Sigmoid colon (tissue), 3 donors: ENCODE data around the gene LDB2.

Experiments
- POLR2A ChIP-seq, 2 donors: fragments of 450-650 bp; IDR thresholded peaks; one replicate each; pipeline ENCODE4 v1.6.1; 2016; ENCODE audit warnings: antibody characterized with exemption in 2 of 2, mild to moderate bottlenecking in 2 of 2, moderate library complexity in 2 of 2
- TF ChIP-seq, protein P1 (sequence below), 4 experiments: fragments of 450-650 bp in 3 of 4; fragments of 200-600 bp in 1 of 4; IDR thresholded peaks; one replicate each; pipeline ENCODE4 v1.5.1; 2016 to 2019; ENCODE audit warnings: antibody characterized with exemption in 4 of 4, mild to moderate bottlenecking in 3 of 4, moderate library complexity in 2 of 4

GRCh38 chr4:16691450-16691849 is 207.0 kb downstream of the LDB2 start:
- TF ChIP-seq, protein P1, sequence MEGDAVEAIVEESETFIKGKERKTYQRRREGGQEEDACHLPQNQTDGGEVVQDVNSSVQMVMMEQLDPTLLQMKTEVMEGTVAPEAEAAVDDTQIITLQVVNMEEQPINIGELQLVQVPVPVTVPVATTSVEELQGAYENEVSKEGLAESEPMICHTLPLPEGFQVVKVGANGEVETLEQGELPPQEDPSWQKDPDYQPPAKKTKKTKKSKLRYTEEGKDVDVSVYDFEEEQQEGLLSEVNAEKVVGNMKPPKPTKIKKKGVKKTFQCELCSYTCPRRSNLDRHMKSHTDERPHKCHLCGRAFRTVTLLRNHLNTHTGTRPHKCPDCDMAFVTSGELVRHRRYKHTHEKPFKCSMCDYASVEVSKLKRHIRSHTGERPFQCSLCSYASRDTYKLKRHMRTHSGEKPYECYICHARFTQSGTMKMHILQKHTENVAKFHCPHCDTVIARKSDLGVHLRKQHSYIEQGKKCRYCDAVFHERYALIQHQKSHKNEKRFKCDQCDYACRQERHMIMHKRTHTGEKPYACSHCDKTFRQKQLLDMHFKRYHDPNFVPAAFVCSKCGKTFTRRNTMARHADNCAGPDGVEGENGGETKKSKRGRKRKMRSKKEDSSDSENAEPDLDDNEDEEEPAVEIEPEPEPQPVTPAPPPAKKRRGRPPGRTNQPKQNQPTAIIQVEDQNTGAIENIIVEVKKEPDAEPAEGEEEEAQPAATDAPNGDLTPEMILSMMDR (IDR thresholded peaks at IDR 0.05): no peak
- no peak for TF ChIP-seq POLR2A (IDR thresholded peaks at IDR 0.05)
